Stimulated activated CD8-positive, alpha-beta memory T cell treated with anti-CD3 and anti-CD28 coated beads, Interleukin-4, amount 100 ng/mL, for 48 hours (primary cell): Measurements from ENCODE around the gene RELL1.

Experiments
- DNase-seq: peaks from one replicate; pipeline ENCODE4 v3.0.0-alpha.2; 2020

The RELL1 gene

GRCh38 chr4:37631551-37631950 lies 54.6 kb downstream of the RELL1 start:
- DNase-seq: no peak

GRCh38 chr4:37629713-37630112 lies 56.5 kb downstream of the RELL1 start:
- no peak for DNase-seq

GRCh38 chr4:37628977-37629609 lies 57.1 kb downstream of the RELL1 start:
- DNase-seq: no peak

- no peak for DNase-seq
Measured at GRCh38 chr4:37627263-37627662, 58.9 kb downstream of the RELL1 start.

GRCh38 chr4:37625499-37625898 lies 60.7 kb downstream of the RELL1 start:
- DNase-seq: no peak

- no peak for DNase-seq
Measured at GRCh38 chr4:37623940-37624339, 62.2 kb downstream of the RELL1 start.

GRCh38 chr4:37623125-37623524 lies 63.1 kb downstream of the RELL1 start:
- no peak for DNase-seq

- DNase-seq: no peak
Measured at GRCh38 chr4:37620176-37620575, 66.0 kb downstream of the RELL1 start.

GRCh38 chr4:37615720-37616063 lies 70.5 kb downstream of the RELL1 start:
- DNase-seq: no peak

- DNase-seq: no peak
Measured at GRCh38 chr4:37615059-37615719, 71.0 kb downstream of the RELL1 start.

- DNase-seq: no peak
Measured at GRCh38 chr4:37612811-37613210, 73.4 kb downstream of the RELL1 start.

- no peak for DNase-seq
Measured at GRCh38 chr4:37609626-37610025, 76.5 kb downstream of the RELL1 start.

GRCh38 chr4:37607018-37607417 lies 79.2 kb downstream of the RELL1 start:
- DNase-seq: no peak

- no peak for DNase-seq
Measured at GRCh38 chr4:37605843-37606565, 80.2 kb downstream of the RELL1 start.

- DNase-seq: no peak
Measured at GRCh38 chr4:37604461-37604860, 81.7 kb downstream of the RELL1 start.

GRCh38 chr4:37603711-37604110 lies 82.5 kb downstream of the RELL1 start:
- no peak for DNase-seq

- DNase-seq: peak; percentile 91
Measured at GRCh38 chr4:37603070-37603468, 83.1 kb downstream of the RELL1 start.

- DNase-seq: no peak
Measured at GRCh38 chr4:37602454-37603069, 83.6 kb downstream of the RELL1 start.

GRCh38 chr4:37601531-37601930 lies 84.6 kb downstream of the RELL1 start:
- DNase-seq: no peak

- DNase-seq: no peak
Measured at GRCh38 chr4:37599092-37599790, 86.9 kb downstream of the RELL1 start.

GRCh38 chr4:37597034-37597433 lies 89.1 kb downstream of the RELL1 start:
- no peak for DNase-seq

- DNase-seq: no peak
Measured at GRCh38 chr4:37595875-37596680, 90.1 kb downstream of the RELL1 start.
